ENCODE measurements around the gene ARHGAP26. TPM values are rescaled to one million over a fixed set of nuclear protein-coding genes. Genes with fewer than 3 reads are reported as not detected.

The ARHGAP26 gene
- total and polyA plus RNA-seq, 2 of the 4 experiments (the other 2 are of a cell fraction) = 0.54 to 0.56 TPM

DNA sequence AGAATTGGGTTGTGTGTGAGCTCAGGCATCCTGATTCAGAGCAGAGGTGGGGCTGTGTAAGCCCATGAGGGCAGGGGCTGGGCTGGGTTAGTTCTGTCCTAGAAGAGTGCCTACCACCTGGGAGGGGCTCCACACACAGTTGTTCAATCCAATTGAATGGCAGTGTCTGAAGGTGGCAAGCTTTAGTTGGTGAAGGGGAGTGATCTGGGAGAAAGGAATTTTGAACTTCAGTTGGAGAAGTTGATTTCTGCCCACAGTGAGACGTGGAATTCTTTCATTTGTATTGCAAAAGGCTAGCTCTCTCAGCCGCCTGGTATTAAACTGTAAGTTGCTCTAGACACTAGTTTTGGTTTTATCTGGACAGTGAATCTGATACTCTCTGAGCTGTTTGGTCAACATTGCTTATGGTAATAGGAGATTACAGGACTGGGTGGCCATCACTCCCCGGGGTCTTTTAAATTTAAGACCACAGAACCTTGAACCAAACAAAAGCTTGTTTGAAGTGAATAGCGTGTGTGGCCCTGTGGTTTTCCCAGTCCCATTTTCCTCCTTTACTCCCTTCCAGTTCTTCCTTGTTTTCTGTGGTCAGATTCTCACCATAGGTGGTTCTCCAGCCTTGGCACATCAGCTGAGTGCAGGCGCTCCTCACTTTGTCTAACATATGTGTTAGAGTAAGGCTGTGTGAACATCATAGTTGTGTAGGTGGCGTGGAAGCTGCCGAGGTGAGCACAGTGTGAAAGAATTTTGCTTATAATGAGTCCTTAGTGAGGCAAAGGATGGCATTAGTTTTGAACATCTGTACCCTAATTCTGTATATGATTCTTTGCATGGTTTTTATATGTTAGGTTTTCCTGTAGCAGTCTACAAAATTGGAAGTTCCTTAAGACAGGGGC, 78.0 kb downstream of the ARHGAP26 start:
- DNase-seq (peak; percentile 31), ATAC-seq (ENCODE audit: low read depth) (peak; percentile 73)

More for the DNA sequence above, 78.0 kb downstream of the ARHGAP26 start:
- H3K14ac ChIP-seq (replicated peaks; ENCODE audit: low read depth, low read length) = no peak overlapping the region
- ChIA-PET CTCF (interaction anchor here (0.6 kb wide), 1 partner anchor 9 kb away, joined by 4 read pairs; no protein-coding TSS in a partner anchor), POLR2A (ENCODE audit: unreplicated experiment) (no interaction called here)
- no peak overlapping the region for H3K18ac ChIP-seq (ENCODE audit: low read depth, low read length)
- H2AK5ac ChIP-seq (ENCODE audit: low read depth, low read length) = no peak overlapping the region
- H2AK9ac ChIP-seq (replicated peaks; ENCODE audit: low read depth, low read length, poor library complexity) = no peak overlapping the region
- no peak overlapping the region for H2BK5ac ChIP-seq (ENCODE audit: low read depth, low read length, poor library complexity, severe bottlenecking)
- H3K27ac ChIP-seq (ENCODE audit: insufficient read depth, low read length) = no peak overlapping the region
- H4K8ac ChIP-seq (ENCODE audit: low read depth in 2 of 2, low read length in 2 of 2) = no peak overlapping the region
- dilution Hi-C loops (cut with HindIII; ENCODE audit: low sequenced_read_pairs, unreplicated experiment) = no loop called here
- no peak overlapping the region for H2BK20ac ChIP-seq (ENCODE audit: low read depth, low read length)
- H3K9ac ChIP-seq (ENCODE audit: low read depth, low read length) = no peak overlapping the region
- H3K56ac ChIP-seq (ENCODE audit: extremely low read depth, insufficient read depth, low read length) = no peak overlapping the region
- H3K4me2 ChIP-seq (ENCODE audit: low read depth, low read length) = no peak overlapping the region
- no peak for TF ChIP-seq CHD1 (IDR thresholded peaks at IDR 0.05; ENCODE audit: low read depth, low read length)
- TF ChIP-seq, protein P1, sequence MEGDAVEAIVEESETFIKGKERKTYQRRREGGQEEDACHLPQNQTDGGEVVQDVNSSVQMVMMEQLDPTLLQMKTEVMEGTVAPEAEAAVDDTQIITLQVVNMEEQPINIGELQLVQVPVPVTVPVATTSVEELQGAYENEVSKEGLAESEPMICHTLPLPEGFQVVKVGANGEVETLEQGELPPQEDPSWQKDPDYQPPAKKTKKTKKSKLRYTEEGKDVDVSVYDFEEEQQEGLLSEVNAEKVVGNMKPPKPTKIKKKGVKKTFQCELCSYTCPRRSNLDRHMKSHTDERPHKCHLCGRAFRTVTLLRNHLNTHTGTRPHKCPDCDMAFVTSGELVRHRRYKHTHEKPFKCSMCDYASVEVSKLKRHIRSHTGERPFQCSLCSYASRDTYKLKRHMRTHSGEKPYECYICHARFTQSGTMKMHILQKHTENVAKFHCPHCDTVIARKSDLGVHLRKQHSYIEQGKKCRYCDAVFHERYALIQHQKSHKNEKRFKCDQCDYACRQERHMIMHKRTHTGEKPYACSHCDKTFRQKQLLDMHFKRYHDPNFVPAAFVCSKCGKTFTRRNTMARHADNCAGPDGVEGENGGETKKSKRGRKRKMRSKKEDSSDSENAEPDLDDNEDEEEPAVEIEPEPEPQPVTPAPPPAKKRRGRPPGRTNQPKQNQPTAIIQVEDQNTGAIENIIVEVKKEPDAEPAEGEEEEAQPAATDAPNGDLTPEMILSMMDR (conservative IDR thresholded peaks at IDR 0.05; ENCODE audit: low read depth, low read length) = no peak
- no peak for TF ChIP-seq NFE2L2 (IDR thresholded peaks at IDR 0.05; ENCODE audit: low read depth, low read length)
- no peak for TF ChIP-seq SMC3 (IDR thresholded peaks at IDR 0.05; ENCODE audit: low read depth, low read length)
- TF ChIP-seq MXI1 (IDR thresholded peaks at IDR 0.05; ENCODE audit: borderline replicate concordance, low read depth, low read length) = no peak
- no peak for TF ChIP-seq BHLHE40 (IDR thresholded peaks at IDR 0.05; ENCODE audit: low read depth, low read length)
- TF ChIP-seq FOS (IDR thresholded peaks at IDR 0.05; ENCODE audit: low read depth, low read length) = no peak
- TF ChIP-seq RFX5 (IDR thresholded peaks at IDR 0.05; ENCODE audit: low read depth, low read length) = no peak
- TF ChIP-seq, protein P2, sequence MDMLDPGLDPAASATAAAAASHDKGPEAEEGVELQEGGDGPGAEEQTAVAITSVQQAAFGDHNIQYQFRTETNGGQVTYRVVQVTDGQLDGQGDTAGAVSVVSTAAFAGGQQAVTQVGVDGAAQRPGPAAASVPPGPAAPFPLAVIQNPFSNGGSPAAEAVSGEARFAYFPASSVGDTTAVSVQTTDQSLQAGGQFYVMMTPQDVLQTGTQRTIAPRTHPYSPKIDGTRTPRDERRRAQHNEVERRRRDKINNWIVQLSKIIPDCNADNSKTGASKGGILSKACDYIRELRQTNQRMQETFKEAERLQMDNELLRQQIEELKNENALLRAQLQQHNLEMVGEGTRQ (IDR thresholded peaks at IDR 0.05; ENCODE audit: low read depth, low read length) = no peak
- intact Hi-C loops (cut with micrococcal nuclease) = no loop called here
- H4K91ac ChIP-seq (ENCODE audit: insufficient read depth, low read depth, low read length) = no peak overlapping the region
- H3K4me3 ChIP-seq (ENCODE audit: insufficient read depth, low read depth, low read length) = no peak overlapping the region
- no peak overlapping the region for H2BK120ac ChIP-seq (ENCODE audit: low read depth, low read length)
- WGBS, 2 experiments (ENCODE audit: extremely low coverage in 2 of 2, insufficient read length in 1 of 2) = 60% methylated on average over 1 of the region's 7 CpGs; no CpG with 5 or more reads in 1 of the 2 experiments
- in situ Hi-C loops (cut with MboI; ENCODE audit: low sequenced_read_pairs) = no loop called here
- no peaks in the 10 kb centered on the region for H3K9me3 ChIP-seq (ENCODE audit: control insufficient read depth, insufficient read depth, low read length)
- H3K23ac ChIP-seq (ENCODE audit: low read depth, low read length) = no peak overlapping the region; the same call in 1 of the 2 replicates
- no TSS peak for BruUV-seq (replicated peaks)
- peaks cover 4% of the 10 kb centered on the region for H3K27me3 ChIP-seq (ENCODE audit: control insufficient read depth, insufficient read depth, low read length)
- H3K79me1 ChIP-seq (ENCODE audit: low read depth in 1 of 2, low read length in 2 of 2) = no peaks in the 10 kb centered on the region
- H2BK15ac ChIP-seq (ENCODE audit: low read depth, low read length) = no peak overlapping the region
- H3K36me3 ChIP-seq (ENCODE audit: control insufficient read depth, insufficient read depth, low read length) = no peaks in the 10 kb centered on the region
- no peaks in the 10 kb centered on the region for H4K20me1 ChIP-seq (ENCODE audit: insufficient read depth, low read length)
- H4K5ac ChIP-seq (ENCODE audit: low read depth, low read length) = no peak overlapping the region
- no peak overlapping the region for H2AFZ ChIP-seq (replicated peaks; ENCODE audit: low read length, poor library complexity)
- H3K4ac ChIP-seq (ENCODE audit: low read depth, low read length) = no peak overlapping the region
- H3K4me1 ChIP-seq (ENCODE audit: control insufficient read depth, insufficient read depth, low read length) = 0 out of 2 replicates have a peak, but pooled peaks cover 2% of the 10 kb centered on the region
- no peaks in the 10 kb centered on the region for H3K9me1 ChIP-seq (ENCODE audit: insufficient read depth, low read length)
